Thyroid gland (tissue), 4 donors: ENCODE results near the gene FGF22.
"Not testable (repeated sequence)": the region's sequence is repeated elsewhere in the genome, so short reads cannot be mapped to it uniquely, and the experiment has no call there.

ENCODE experiments used
- CTCF ChIP-seq, 6 experiments: fragments of 200-600 bp in 3 of 6; fragments of 450-650 bp in 3 of 6; sonication (generic) in 3 of 6; IDR thresholded peaks; one replicate each; pipeline ENCODE4 v1.5.1; 2016 to 2019; ENCODE audit warnings: antibody characterized with exemption in 6 of 6, mild to moderate bottlenecking in 2 of 6, inconsistent platforms in 1 of 6, moderate library complexity in 1 of 6
- POLR2A ChIP-seq, 2 donors: fragments of 450-650 bp; IDR thresholded peaks; one replicate each; pipeline ENCODE4 v1.6.1; 2017; ENCODE audit warnings: antibody characterized with exemption in 2 of 2, mild to moderate bottlenecking in 2 of 2, moderate library complexity in 1 of 2

GRCh38 chr19:605061-605971 is 34.4 kb upstream of the FGF22 start:
- TF ChIP-seq POLR2A, CTCF (IDR thresholded peaks at IDR 0.05): not testable (repeated sequence)
